HG03097 (cell line): ENCODE results near the gene GORASP2.

Source experiments
- ATAC-seq: cut with Tn5 transposase; IDR thresholded peaks from one replicate; pipeline ENCODE4 v1.9.1; 2021; ENCODE audit not compliant: unreplicated experiment, low FRiP score

The GORASP2 gene

GRCh38 chr2:170991398-170992182 lies 62.5 kb downstream of the GORASP2 start:
- ATAC-seq: no peak

- ATAC-seq: no peak
Observed at GRCh38 chr2:170996316-170996715, 67.3 kb downstream of the GORASP2 start.

GRCh38 chr2:170997893-170998597 lies 69.0 kb downstream of the GORASP2 start:
- no peak for ATAC-seq

- ATAC-seq: no peak
Observed at GRCh38 chr2:170999654-171000053, 70.6 kb downstream of the GORASP2 start.

GRCh38 chr2:171004363-171004762 lies 75.3 kb downstream of the GORASP2 start:
- ATAC-seq: no peak

GRCh38 chr2:171004833-171005232 lies 75.8 kb downstream of the GORASP2 start:
- no peak for ATAC-seq

GRCh38 chr2:171008550-171009205 lies 79.6 kb downstream of the GORASP2 start:
- ATAC-seq: no peak

GRCh38 chr2:171009386-171009785 lies 80.3 kb downstream of the GORASP2 start:
- ATAC-seq: no peak

GRCh38 chr2:171013851-171014250 lies 84.8 kb downstream of the GORASP2 start:
- ATAC-seq: no peak

- ATAC-seq: no peak
Observed at GRCh38 chr2:171016125-171016524, 87.1 kb downstream of the GORASP2 start.
